GM23248 (cell line): ENCODE data around the gene EHBP1L1. TPM values are rescaled to one million over a fixed set of nuclear protein-coding genes. Genes with fewer than 3 reads are reported as not detected.

Experiments used
- DNase-seq: peaks from one replicate; pipeline ENCODE4 v3.0.0-alpha.2; 2015
- H2AFZ ChIP-seq: fragments of 200-600 bp; sonication (generic); 2 replicates; pipeline ENCODE4 v1.6.1; 2016; ENCODE audit warnings: antibody characterized with exemption
- H3F3A ChIP-seq: fragments of 200-600 bp; sonication (generic); 2 replicates; pipeline ENCODE4 v1.6.1; 2016; ENCODE audit warnings: mild to moderate bottlenecking, antibody characterized with exemption, mixed run types; ENCODE audit not compliant: insufficient read depth
- H3K27ac ChIP-seq: fragments of 200-600 bp; sonication (generic); 2 replicates; pipeline ENCODE4 v1.5.1; 2016; ENCODE audit warnings: mild to moderate bottlenecking
- H3K27me3 ChIP-seq: fragments of 200-600 bp; sonication (generic); replicated peaks from 2 replicates; pipeline ENCODE4 v1.6.1; 2016; ENCODE audit warnings: mild to moderate bottlenecking; ENCODE audit not compliant: insufficient read depth
- H3K36me3 ChIP-seq: fragments of 200-600 bp; sonication (generic); 2 replicates; pipeline ENCODE4 v1.6.1; 2016; ENCODE audit warnings: low read depth, mild to moderate bottlenecking
- H3K4me1 ChIP-seq: fragments of 200-600 bp; sonication (generic); 2 replicates; pipeline ENCODE4 v1.6.1; 2016; ENCODE audit warnings: mild to moderate bottlenecking; ENCODE audit not compliant: insufficient read depth
- H3K4me2 ChIP-seq: fragments of 200-600 bp; sonication (generic); one replicate; pipeline ENCODE4 v1.6.1; 2016; ENCODE audit warnings: mild to moderate bottlenecking; ENCODE audit not compliant: unreplicated experiment
- H3K4me3 ChIP-seq: fragments of 200-600 bp; sonication (generic); 2 replicates; pipeline ENCODE4 v1.5.1; 2016; ENCODE audit warnings: mild to moderate bottlenecking
- H3K79me2 ChIP-seq: fragments of 200-600 bp; sonication (generic); 2 replicates; pipeline ENCODE4 v1.6.1; 2016; ENCODE audit warnings: mild to moderate bottlenecking; ENCODE audit not compliant: insufficient read depth
- H3K9ac ChIP-seq: fragments of 200-600 bp; sonication (generic); 2 replicates; pipeline ENCODE4 v1.6.1; 2016; ENCODE audit warnings: mild to moderate bottlenecking
- H3K9me2 ChIP-seq: fragments of 200-600 bp; sonication (generic); 2 replicates; pipeline ENCODE4 v1.6.1; 2016; ENCODE audit warnings: mixed run types, mild to moderate bottlenecking, moderate library complexity; ENCODE audit not compliant: insufficient read depth
- H3K9me3 ChIP-seq: fragments of 200-600 bp; sonication (generic); one replicate; pipeline ENCODE4 v1.6.1; 2017; ENCODE audit warnings: low read depth
- H4K20me1 ChIP-seq: fragments of 200-600 bp; sonication (generic); 2 replicates; pipeline ENCODE4 v1.6.0; 2016; ENCODE audit not compliant: insufficient read depth
- EZH2 ChIP-seq: fragments of 200-600 bp; sonication (generic); IDR thresholded peaks from 2 replicates; pipeline ENCODE4 v1.6.1; 2018; ENCODE audit warnings: antibody characterized with exemption, mild to moderate bottlenecking; ENCODE audit not compliant: insufficient read depth, poor library complexity, severe bottlenecking
- EZH2phosphoT487 ChIP-seq: fragments of 200-600 bp; sonication (generic); IDR thresholded peaks from 2 replicates; pipeline ENCODE4 v1.6.1; 2018; ENCODE audit warnings: antibody characterized with exemption, moderate library complexity, mild to moderate bottlenecking, low read depth; ENCODE audit not compliant: insufficient read depth
- WGBS, 2 experiments: methylation state at CpG; one replicate each; pipeline ENCODE4 v1.1.6; 2015 to 2017; ENCODE audit warnings: low lambda C conversion rate in 2 of 2, low coverage in 1 of 2; ENCODE audit errors: missing lambda C conversion rate in 2 of 2; 5-methylcytosine and 5-hydroxymethylcytosine counted together
- in situ Hi-C: fragments of 300-500 bp; cut with MboI; formaldehyde crosslinking; loops from 2 replicates; pipeline ENCODE4 v1.15.0; 2020
- polyA plus RNA-seq: library from polyadenylated mRNA; unstranded; fragments of >200 nt; fragmentation: Nextera tagmentation; extraction: Ambion mirVana; gene quantifications from 2 replicates; pipeline ENCODE4 v1.2.1, GENCODE V29; 2016
- total RNA-seq: library from RNA; depleted of rRNA; stranded (reverse); fragments of >200 nt; shearing (Covaris generic); gene quantifications from 2 replicates; pipeline ENCODE4 v1.2.3, GENCODE V29; 2014

The EHBP1L1 gene
- total and polyA plus RNA-seq, 2 experiments from 2014 or later = 11.5 to 85.5 TPM

DNA sequence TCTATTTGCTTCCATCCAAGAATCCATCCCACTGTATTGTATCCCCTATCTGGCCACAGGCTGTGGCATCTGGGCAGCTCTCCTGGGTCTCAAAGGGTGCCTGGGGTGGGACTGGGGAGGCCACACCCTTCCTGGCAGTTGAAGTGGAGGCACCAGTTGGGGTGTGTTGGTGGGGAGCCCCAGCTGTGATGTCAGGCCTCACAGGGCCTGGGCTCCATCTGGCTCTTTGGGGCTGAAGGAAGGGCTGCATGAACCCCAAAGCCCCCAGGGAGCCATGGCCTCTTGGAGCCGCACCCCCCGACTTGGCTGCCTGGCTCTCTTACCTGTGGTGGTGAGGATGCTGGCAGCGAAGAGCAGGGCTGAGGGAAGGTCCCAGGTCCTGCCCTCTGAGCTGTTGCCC is 19.3 kb downstream of the EHBP1L1 start:
- WGBS, 2 experiments = 42 to 48% methylated on average over 3 of the region's 3 CpGs
- H3K4me1 ChIP-seq = no peaks in the 10 kb centered on the region
- H3K36me3 ChIP-seq = 0 out of 2 replicates have a peak, but pooled peaks cover 6% of the 10 kb centered on the region
- no peaks in the 10 kb centered on the region for H4K20me1 ChIP-seq
- in situ Hi-C loops = no loop called here
- no peak overlapping the region for H3K27ac ChIP-seq
- H3F3A ChIP-seq = peaks cover 14% of the 10 kb centered on the region
- H3K9ac ChIP-seq = no peak overlapping the region
- no peaks in the 10 kb centered on the region for H3K9me2 ChIP-seq
- H2AFZ ChIP-seq = no peak overlapping the region
- no peak overlapping the region for H3K4me3 ChIP-seq
- no peak overlapping the region for H3K4me2 ChIP-seq
- no peaks in the 10 kb centered on the region for H3K27me3 ChIP-seq
- DNase-seq = no peak
- H3K9me3 ChIP-seq = no peaks in the 10 kb centered on the region
- TF ChIP-seq EZH2 = no peak
- no peak for TF ChIP-seq EZH2phosphoT487
- H3K79me2 ChIP-seq = no peaks in the 10 kb centered on the region

DNA sequence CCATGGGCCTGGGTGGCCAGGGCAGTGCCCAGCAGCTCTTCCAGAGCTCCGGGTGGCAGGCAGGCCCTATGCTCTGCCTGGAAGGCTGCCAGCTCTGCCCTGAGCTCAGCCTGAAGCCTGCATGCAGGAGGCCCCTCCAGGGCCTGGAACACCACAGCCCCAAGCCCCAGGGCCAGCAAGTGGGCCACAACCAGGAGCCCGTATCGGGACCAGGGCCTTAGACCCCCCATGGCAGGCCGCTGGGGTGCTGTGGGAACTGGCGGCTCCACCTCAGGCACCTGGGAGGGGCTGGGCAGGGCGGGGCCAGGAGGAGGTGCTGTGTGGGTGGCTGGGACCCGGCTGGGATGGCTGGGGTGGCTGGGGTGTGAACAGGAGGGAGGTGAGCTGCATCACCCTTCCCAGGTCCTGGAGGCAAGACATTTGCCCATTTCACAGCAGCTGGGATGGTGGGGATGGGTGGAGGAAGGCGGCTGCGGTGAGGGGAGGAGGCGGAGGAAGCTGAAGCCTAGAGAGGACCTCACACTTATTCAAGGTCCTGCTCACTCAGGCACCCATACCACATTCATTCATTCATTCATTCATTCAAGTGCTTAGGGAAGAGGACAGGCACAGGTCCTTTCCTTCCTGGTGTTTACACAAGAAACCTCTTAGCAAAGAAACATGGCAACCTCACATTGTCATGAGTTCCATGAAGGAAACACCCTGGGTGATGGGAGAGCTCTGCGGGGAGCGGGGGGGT is 19.9 kb downstream of the EHBP1L1 start, which contains the start of gene KCNK7:
TSS of gene KCNK7 (minus strand) at position 258 of the 739 bp plus-strand sequence. CDS start at position 230, 28 bp downstream.
- 61 to 80% methylated on average over 10 of the region's 12 CpGs for WGBS, 2 experiments
- Histone ChIP-seq H4K20me1 (no peaks in the 10 kb centered on the region), H3K36me3 (0 out of 2 replicates have a peak, but pooled peaks cover under 1% of the 10 kb centered on the region), H3K27me3 (no peaks in the 10 kb centered on the region), H3K9me2 (no peaks in the 10 kb centered on the region), H3K79me2 (no peaks in the 10 kb centered on the region), H3K4me2 (no peak within 1 kb of the TSS), H3K9ac (no peak within 1 kb of the TSS), H3K4me1 (no peaks in the 10 kb centered on the region), H3K9me3 (no peaks in the 10 kb centered on the region), H3K27ac (no peak within 1 kb of the TSS), H2AFZ (no peak within 1 kb of the TSS), H3K4me3 (no peak within 1 kb of the TSS), H3F3A (peaks cover 12% of the 10 kb centered on the region)
- TF ChIP-seq EZH2 (no peak), EZH2phosphoT487 (no peak)
- DNase-seq = no peak
- in situ Hi-C loops = no loop called here

DNA sequence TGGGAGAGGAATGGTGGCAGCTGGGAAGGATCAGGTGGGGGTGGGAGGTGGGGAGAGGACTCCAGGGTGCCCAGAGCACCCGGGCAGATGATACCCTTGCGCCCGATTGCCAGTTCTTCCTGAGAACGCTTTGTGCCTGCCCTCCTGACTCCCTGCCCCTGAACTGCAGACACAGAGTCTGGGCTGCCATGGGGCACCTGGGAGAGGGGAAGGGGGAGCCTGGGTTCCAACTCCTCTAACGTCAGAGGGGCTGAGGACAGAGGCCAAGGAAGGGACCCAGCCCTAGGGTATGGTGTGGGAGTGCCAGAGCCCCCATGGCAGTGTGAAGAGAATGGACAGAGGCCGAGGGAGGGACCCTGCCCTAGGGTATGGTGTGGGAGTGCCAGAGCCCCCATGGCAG is 20.7 kb downstream of the EHBP1L1 start:
- Histone ChIP-seq H3K27me3 (no peaks in the 10 kb centered on the region), H3K4me2 (no peak overlapping the region), H2AFZ (no peak overlapping the region), H3K9me3 (no peaks in the 10 kb centered on the region), H3K79me2 (no peaks in the 10 kb centered on the region), H3K36me3 (no peaks in the 10 kb centered on the region), H4K20me1 (no peaks in the 10 kb centered on the region), H3K4me3 (no peak overlapping the region), H3K9ac (no peak overlapping the region), H3K27ac (no peak overlapping the region), H3F3A (peaks cover 9% of the 10 kb centered on the region; the same call in 1 of the 2 replicates), H3K9me2 (no peaks in the 10 kb centered on the region), H3K4me1 (no peaks in the 10 kb centered on the region)
- 41 to 61% methylated on average over 3 to 6 of the region's 6 CpGs for WGBS, 2 experiments
- in situ Hi-C loops = no loop called here
- no peak for DNase-seq
- no peak for TF ChIP-seq EZH2
- TF ChIP-seq EZH2phosphoT487 = no peak

DNA sequence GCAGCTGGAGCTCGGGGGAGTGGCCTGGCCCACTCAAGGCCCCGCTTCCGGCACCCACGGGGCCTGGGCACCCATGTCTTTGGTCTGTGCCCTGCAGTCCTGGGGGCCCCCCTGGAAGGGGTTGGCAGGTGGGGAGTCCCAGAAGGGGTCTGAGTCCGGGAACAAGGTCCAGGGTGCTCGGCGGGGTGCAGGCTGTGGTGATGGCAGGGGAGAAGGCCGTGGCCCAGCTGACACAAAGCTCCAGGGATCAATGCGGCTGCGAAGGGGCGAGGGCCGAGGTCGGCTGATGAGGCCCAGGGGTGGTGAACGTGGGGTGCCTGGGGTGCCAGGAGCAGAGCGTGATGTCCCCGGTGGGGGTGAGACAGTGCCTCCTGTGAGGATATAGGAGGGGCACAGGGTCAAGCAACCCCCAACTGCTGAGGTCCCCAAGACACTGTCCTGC is 22.4 kb downstream of the EHBP1L1 start:
- H3K36me3 ChIP-seq = no peaks in the 10 kb centered on the region; the same call in 1 of the 2 replicates
- in situ Hi-C loops = no loop called here

More for the DNA sequence above, 22.4 kb downstream of the EHBP1L1 start:
- H3K4me1 ChIP-seq = no peaks in the 10 kb centered on the region
- peaks cover 9% of the 10 kb centered on the region; the same call in 1 of the 2 replicates for H3F3A ChIP-seq
- TF ChIP-seq EZH2 = no peak
- no peaks in the 10 kb centered on the region for H3K9me3 ChIP-seq
- H3K27me3 ChIP-seq = no peaks in the 10 kb centered on the region
- H3K9me2 ChIP-seq = no peaks in the 10 kb centered on the region
- H4K20me1 ChIP-seq = no peaks in the 10 kb centered on the region
- H3K4me2 ChIP-seq = no peak overlapping the region
- H3K4me3 ChIP-seq = no peak overlapping the region
- 93 to 97% methylated on average over 7 to 16 of the region's 16 CpGs for WGBS, 2 experiments
- no peaks in the 10 kb centered on the region for H3K79me2 ChIP-seq
- no peak overlapping the region for H3K9ac ChIP-seq
- no peak for DNase-seq
- H3K27ac ChIP-seq = no peak overlapping the region
- H2AFZ ChIP-seq = no peak overlapping the region
